ENCODE measurements around the gene KIAA1755.
A peak's percentile ranks its signal among the peaks of the same experiment; 100 is the strongest.

The KIAA1755 gene

DNA sequence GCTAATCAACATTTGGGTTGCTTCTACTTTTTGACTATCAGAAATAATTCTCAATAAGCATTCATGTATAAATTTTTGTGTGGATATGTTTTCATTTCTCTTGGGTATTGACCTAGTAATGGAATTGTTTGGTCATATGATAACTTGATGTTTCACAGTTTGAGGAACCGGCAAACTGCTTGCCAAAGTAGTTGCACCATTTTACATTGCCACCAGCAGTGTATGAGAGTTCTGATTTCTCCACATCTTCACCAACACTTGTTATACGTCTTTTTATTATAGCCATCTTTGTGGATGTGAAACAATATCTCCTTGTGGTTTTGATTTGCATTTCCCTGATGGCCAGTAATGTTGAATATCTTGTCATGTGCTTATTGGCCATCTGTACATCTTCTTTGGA is 52.9 kb downstream of the KIAA1755 start:
- WGBS (ENCODE audit: insufficient coverage), result no CpG with 5 or more reads among the region's 2 CpGs
- peaks cover 0 to 11% (median 5%) of the 10 kb centered on the region in 5 experiments for H3K27me3 ChIP-seq (replicated peaks in 2 of 5; ENCODE audit: control insufficient read depth in 4 of 5, insufficient read depth in 5 of 5, low read length in 4 of 5)
- H3K4me3 ChIP-seq (ENCODE audit: control insufficient read depth in 1 of 7, extremely low read depth in 1 of 7, insufficient read depth in 4 of 7, low read depth in 2 of 7, low read length in 6 of 7), result no peak overlapping the region
- no peaks in the 10 kb centered on the region for H3K36me3 ChIP-seq (ENCODE audit: control insufficient read depth in 4 of 4, insufficient read depth in 4 of 4, low read length in 3 of 4)
- H3K9me3 ChIP-seq (ENCODE audit: control extremely low read depth in 1 of 5, control insufficient read depth in 4 of 5, insufficient read depth in 2 of 5, low read depth in 1 of 5, low read length in 4 of 5), result no peaks in the 10 kb centered on the region
- no peaks in the 10 kb centered on the region for H3K4me1 ChIP-seq (ENCODE audit: control extremely low read depth in 1 of 4, control insufficient read depth in 4 of 4, insufficient read depth in 4 of 4, low read length in 3 of 4)
- H3K27ac ChIP-seq (ENCODE audit: insufficient read depth in 1 of 2, low read depth in 1 of 2, low read length in 2 of 2, poor library complexity in 1 of 2, severe bottlenecking in 2 of 2), result no peak overlapping the region
- DNase-seq, result no peak
- ChIA-PET POLR2A (no interaction called here), CTCF (interaction anchor here (1.0 to 2.3 kb wide), 2 partner anchors 13 to 94 kb away, joined by 4 to 18 read pairs; no protein-coding TSS in a partner anchor)

GRCh38 chr20:38205001-38205400 is 55.5 kb downstream of the KIAA1755 start:
- CTCF ChIA-PET, result interaction anchor here (0.8 to 1.5 kb wide), 4 partner anchors 10 to 16 kb away, joined by 3 to 4 read pairs (median 4); no protein-coding TSS in a partner anchor
- POLR2A ChIA-PET, result no interaction called here
- no peaks in the 10 kb centered on the region for H3K36me3 ChIP-seq (ENCODE audit: control insufficient read depth in 4 of 4, insufficient read depth in 4 of 4, low read length in 3 of 4)
- no peak overlapping the region for H3K4me3 ChIP-seq (ENCODE audit: control insufficient read depth in 1 of 7, extremely low read depth in 1 of 7, insufficient read depth in 4 of 7, low read depth in 2 of 7, low read length in 6 of 7)
- WGBS (ENCODE audit: insufficient coverage), result no CpG with 5 or more reads among the region's 3 CpGs
- no peaks in the 10 kb centered on the region for H3K9me3 ChIP-seq (ENCODE audit: control extremely low read depth in 1 of 5, control insufficient read depth in 4 of 5, insufficient read depth in 2 of 5, low read depth in 1 of 5, low read length in 4 of 5)
- peaks cover 0 to 13% (median 5%) of the 10 kb centered on the region in 5 experiments for H3K27me3 ChIP-seq (replicated peaks in 2 of 5; ENCODE audit: control insufficient read depth in 4 of 5, insufficient read depth in 5 of 5, low read length in 4 of 5)
- DNase-seq, result peak in 2 of 3 donors; percentile 33 to 34
- no peak overlapping the region for H3K27ac ChIP-seq (ENCODE audit: insufficient read depth in 1 of 2, low read depth in 1 of 2, low read length in 2 of 2, poor library complexity in 1 of 2, severe bottlenecking in 2 of 2)
- no peaks in the 10 kb centered on the region for H3K4me1 ChIP-seq (ENCODE audit: control extremely low read depth in 1 of 4, control insufficient read depth in 4 of 4, insufficient read depth in 4 of 4, low read length in 3 of 4)

DNA sequence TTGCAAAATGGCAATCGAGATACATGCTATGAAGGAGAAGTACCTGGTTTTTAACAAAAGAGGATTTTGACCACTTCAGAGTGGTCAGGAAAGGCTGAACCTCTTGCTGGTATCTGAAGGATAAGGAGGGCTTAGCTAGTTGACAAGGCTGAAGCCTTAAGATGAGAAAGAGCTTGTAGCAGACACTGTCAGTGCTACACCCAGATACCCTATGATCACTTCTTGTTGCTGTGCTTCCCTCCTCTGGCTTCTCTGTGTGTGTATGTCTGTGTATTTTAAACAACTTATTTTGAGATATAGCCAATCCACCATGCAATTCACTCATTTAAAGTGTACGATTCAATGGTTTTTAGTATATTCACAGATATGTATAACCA is 56.6 kb downstream of the KIAA1755 start:
- ChIA-PET CTCF (no interaction called here), POLR2A (no interaction called here)
- no peak overlapping the region for H3K27ac ChIP-seq (ENCODE audit: insufficient read depth in 1 of 2, low read depth in 1 of 2, low read length in 2 of 2, poor library complexity in 1 of 2, severe bottlenecking in 2 of 2)
- DNase-seq, result no peak
- H3K36me3 ChIP-seq (ENCODE audit: control insufficient read depth in 4 of 4, insufficient read depth in 4 of 4, low read length in 3 of 4), result no peaks in the 10 kb centered on the region
- 100% methylated on average over 2 of the region's 2 CpGs for WGBS (ENCODE audit: insufficient coverage)
- no peaks in the 10 kb centered on the region for H3K4me1 ChIP-seq (ENCODE audit: control extremely low read depth in 1 of 4, control insufficient read depth in 4 of 4, insufficient read depth in 4 of 4, low read length in 3 of 4)
- peaks cover 0 to 13% (median 5%) of the 10 kb centered on the region in 5 experiments for H3K27me3 ChIP-seq (replicated peaks in 2 of 5; ENCODE audit: control insufficient read depth in 4 of 5, insufficient read depth in 5 of 5, low read length in 4 of 5)
- no peaks in the 10 kb centered on the region for H3K9me3 ChIP-seq (ENCODE audit: control extremely low read depth in 1 of 5, control insufficient read depth in 4 of 5, insufficient read depth in 2 of 5, low read depth in 1 of 5, low read length in 4 of 5)
- H3K4me3 ChIP-seq (ENCODE audit: control insufficient read depth in 1 of 7, extremely low read depth in 1 of 7, insufficient read depth in 4 of 7, low read depth in 2 of 7, low read length in 6 of 7), result no peak overlapping the region

DNA sequence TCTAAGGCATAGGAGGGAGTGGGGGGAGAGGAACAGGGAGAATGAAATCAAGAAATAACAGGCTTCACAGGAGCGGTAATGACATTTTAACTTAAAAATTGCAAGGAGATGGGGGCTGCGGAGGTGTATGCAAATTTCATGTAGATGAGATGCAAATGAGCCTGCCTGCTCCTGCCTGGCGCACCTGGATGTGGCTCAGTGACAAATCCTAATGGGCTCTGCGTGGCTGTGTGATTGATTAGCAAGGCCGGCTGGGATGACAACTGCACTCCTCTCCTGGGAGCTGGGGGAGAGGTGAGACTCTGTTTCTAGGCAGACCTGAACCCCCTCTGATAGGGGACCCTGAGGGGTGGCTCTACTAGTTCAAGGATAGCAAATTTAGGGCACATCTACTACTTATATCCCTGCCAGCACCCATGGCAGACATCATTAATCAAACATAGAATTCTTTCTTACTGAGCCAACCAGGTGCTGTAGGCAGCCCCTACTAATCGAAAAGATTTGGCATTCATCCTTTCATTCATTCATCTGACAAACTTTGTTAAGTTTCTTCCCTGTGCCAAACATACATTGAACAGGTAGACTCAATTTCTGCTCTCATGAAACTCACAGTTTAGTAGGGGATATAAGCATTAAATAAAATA is 57.1 kb downstream of the KIAA1755 start:
- WGBS (ENCODE audit: insufficient coverage), result 91% methylated on average over 5 of the region's 6 CpGs
- ChIA-PET CTCF (no interaction called here), POLR2A (no interaction called here)
- no peaks in the 10 kb centered on the region for H3K4me1 ChIP-seq (ENCODE audit: control extremely low read depth in 1 of 4, control insufficient read depth in 4 of 4, insufficient read depth in 4 of 4, low read length in 3 of 4)
- H3K27me3 ChIP-seq (replicated peaks in 2 of 5; ENCODE audit: control insufficient read depth in 4 of 5, insufficient read depth in 5 of 5, low read length in 4 of 5), result peaks cover 0 to 13% (median 5%) of the 10 kb centered on the region in 5 experiments
- no peaks in the 10 kb centered on the region for H3K9me3 ChIP-seq (ENCODE audit: control extremely low read depth in 1 of 5, control insufficient read depth in 4 of 5, insufficient read depth in 2 of 5, low read depth in 1 of 5, low read length in 4 of 5)
- H3K27ac ChIP-seq (ENCODE audit: insufficient read depth in 1 of 2, low read depth in 1 of 2, low read length in 2 of 2, poor library complexity in 1 of 2, severe bottlenecking in 2 of 2), result no peak overlapping the region
- no peaks in the 10 kb centered on the region for H3K36me3 ChIP-seq (ENCODE audit: control insufficient read depth in 4 of 4, insufficient read depth in 4 of 4, low read length in 3 of 4)
- no peak overlapping the region for H3K4me3 ChIP-seq (ENCODE audit: control insufficient read depth in 1 of 7, extremely low read depth in 1 of 7, insufficient read depth in 4 of 7, low read depth in 2 of 7, low read length in 6 of 7)
- DNase-seq, result no peak

- no peak overlapping the region for H3K27ac ChIP-seq (ENCODE audit: insufficient read depth in 1 of 2, low read depth in 1 of 2, low read length in 2 of 2, poor library complexity in 1 of 2, severe bottlenecking in 2 of 2)
- no peaks in the 10 kb centered on the region for H3K4me1 ChIP-seq (ENCODE audit: control extremely low read depth in 1 of 4, control insufficient read depth in 4 of 4, insufficient read depth in 4 of 4, low read length in 3 of 4)
- WGBS (ENCODE audit: insufficient coverage), result 98% methylated on average over 6 of the region's 8 CpGs
- no peaks in the 10 kb centered on the region for H3K36me3 ChIP-seq (ENCODE audit: control insufficient read depth in 4 of 4, insufficient read depth in 4 of 4, low read length in 3 of 4)
- CTCF ChIA-PET, result no interaction called here
- H3K4me3 ChIP-seq (ENCODE audit: control insufficient read depth in 1 of 7, extremely low read depth in 1 of 7, insufficient read depth in 4 of 7, low read depth in 2 of 7, low read length in 6 of 7), result no peak overlapping the region
- H3K27me3 ChIP-seq (replicated peaks in 2 of 5; ENCODE audit: control insufficient read depth in 4 of 5, insufficient read depth in 5 of 5, low read length in 4 of 5), result peaks cover 0 to 13% (median 5%) of the 10 kb centered on the region in 5 experiments
- POLR2A ChIA-PET, result no interaction called here
- H3K9me3 ChIP-seq (ENCODE audit: control extremely low read depth in 1 of 5, control insufficient read depth in 4 of 5, insufficient read depth in 2 of 5, low read depth in 1 of 5, low read length in 4 of 5), result no peaks in the 10 kb centered on the region
- no peak for DNase-seq
Observed at GRCh38 chr20:38202982-38203293, 57.6 kb downstream of the KIAA1755 start.

GRCh38 chr20:38202153-38202981 is 58.2 kb downstream of the KIAA1755 start:
- DNase-seq, result no peak
- no peaks in the 10 kb centered on the region for H3K36me3 ChIP-seq (ENCODE audit: control insufficient read depth in 4 of 4, insufficient read depth in 4 of 4, low read length in 3 of 4)
- WGBS (ENCODE audit: insufficient coverage), result 94% methylated on average over 9 of the region's 12 CpGs
- H3K27ac ChIP-seq (ENCODE audit: insufficient read depth in 1 of 2, low read depth in 1 of 2, low read length in 2 of 2, poor library complexity in 1 of 2, severe bottlenecking in 2 of 2), result no peak overlapping the region
- peaks cover 0 to 13% (median 4%) of the 10 kb centered on the region in 5 experiments for H3K27me3 ChIP-seq (replicated peaks in 2 of 5; ENCODE audit: control insufficient read depth in 4 of 5, insufficient read depth in 5 of 5, low read length in 4 of 5)
- no peaks in the 10 kb centered on the region for H3K4me1 ChIP-seq (ENCODE audit: control extremely low read depth in 1 of 4, control insufficient read depth in 4 of 4, insufficient read depth in 4 of 4, low read length in 3 of 4)
- H3K4me3 ChIP-seq (ENCODE audit: control insufficient read depth in 1 of 7, extremely low read depth in 1 of 7, insufficient read depth in 4 of 7, low read depth in 2 of 7, low read length in 6 of 7), result no peak overlapping the region
- ChIA-PET CTCF (interaction anchor here (0.7 to 0.8 kb wide), 2 partner anchors 15 to 36 kb away, joined by 3 read pairs; no protein-coding TSS in a partner anchor), POLR2A (no interaction called here)
- no peaks in the 10 kb centered on the region for H3K9me3 ChIP-seq (ENCODE audit: control extremely low read depth in 1 of 5, control insufficient read depth in 4 of 5, insufficient read depth in 2 of 5, low read depth in 1 of 5, low read length in 4 of 5)

GRCh38 chr20:38201356-38201755 is 59.2 kb downstream of the KIAA1755 start:
- Histone ChIP-seq H3K4me1 (ENCODE audit: control extremely low read depth in 1 of 4, control insufficient read depth in 4 of 4, insufficient read depth in 4 of 4, low read length in 3 of 4) (no peaks in the 10 kb centered on the region), H3K36me3 (ENCODE audit: control insufficient read depth in 4 of 4, insufficient read depth in 4 of 4, low read length in 3 of 4) (no peaks in the 10 kb centered on the region), H3K27me3 (replicated peaks in 2 of 5; ENCODE audit: control insufficient read depth in 4 of 5, insufficient read depth in 5 of 5, low read length in 4 of 5) (peaks cover 0 to 18% (median 4%) of the 10 kb centered on the region in 5 experiments), H3K27ac (ENCODE audit: insufficient read depth in 1 of 2, low read depth in 1 of 2, low read length in 2 of 2, poor library complexity in 1 of 2, severe bottlenecking in 2 of 2) (no peak overlapping the region), H3K9me3 (ENCODE audit: control extremely low read depth in 1 of 5, control insufficient read depth in 4 of 5, insufficient read depth in 2 of 5, low read depth in 1 of 5, low read length in 4 of 5) (no peaks in the 10 kb centered on the region), H3K4me3 (ENCODE audit: control insufficient read depth in 1 of 7, extremely low read depth in 1 of 7, insufficient read depth in 4 of 7, low read depth in 2 of 7, low read length in 6 of 7) (no peak overlapping the region)
- ChIA-PET POLR2A (no interaction called here), CTCF (interaction anchor here (0.7 kb wide), 1 partner anchor 128 kb away, joined by 3 read pairs; no protein-coding TSS in a partner anchor)
- WGBS (ENCODE audit: insufficient coverage), result 90% methylated on average over 5 of the region's 6 CpGs
- no peak for DNase-seq
